B cell (primary cell): ENCODE results near the gene TSPO.

ENCODE experiments used
- EZH2 ChIP-seq: IDR thresholded peaks from 2 replicates; pipeline ENCODE4 v1.6.1; 2012; ENCODE audit warnings: borderline replicate concordance, low read depth, mild to moderate bottlenecking, moderate library complexity, low read length; ENCODE audit not compliant: insufficient read depth, poor library complexity, severe bottlenecking
- TF ChIP-seq, protein P1 (sequence below): fragments of 200-600 bp; IDR thresholded peaks from one replicate; pipeline ENCODE4 v1.8.0; 2022; ENCODE audit warnings: antibody characterized with exemption, mild to moderate bottlenecking

- TF ChIP-seq, protein P1, sequence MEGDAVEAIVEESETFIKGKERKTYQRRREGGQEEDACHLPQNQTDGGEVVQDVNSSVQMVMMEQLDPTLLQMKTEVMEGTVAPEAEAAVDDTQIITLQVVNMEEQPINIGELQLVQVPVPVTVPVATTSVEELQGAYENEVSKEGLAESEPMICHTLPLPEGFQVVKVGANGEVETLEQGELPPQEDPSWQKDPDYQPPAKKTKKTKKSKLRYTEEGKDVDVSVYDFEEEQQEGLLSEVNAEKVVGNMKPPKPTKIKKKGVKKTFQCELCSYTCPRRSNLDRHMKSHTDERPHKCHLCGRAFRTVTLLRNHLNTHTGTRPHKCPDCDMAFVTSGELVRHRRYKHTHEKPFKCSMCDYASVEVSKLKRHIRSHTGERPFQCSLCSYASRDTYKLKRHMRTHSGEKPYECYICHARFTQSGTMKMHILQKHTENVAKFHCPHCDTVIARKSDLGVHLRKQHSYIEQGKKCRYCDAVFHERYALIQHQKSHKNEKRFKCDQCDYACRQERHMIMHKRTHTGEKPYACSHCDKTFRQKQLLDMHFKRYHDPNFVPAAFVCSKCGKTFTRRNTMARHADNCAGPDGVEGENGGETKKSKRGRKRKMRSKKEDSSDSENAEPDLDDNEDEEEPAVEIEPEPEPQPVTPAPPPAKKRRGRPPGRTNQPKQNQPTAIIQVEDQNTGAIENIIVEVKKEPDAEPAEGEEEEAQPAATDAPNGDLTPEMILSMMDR: no peak
- TF ChIP-seq EZH2: no peak
These were observed 11.2 kb downstream of the TSPO start for GRCh38 chr22:43162412-43163150.
